HG03039 (cell line): ENCODE results near the gene GPR150.

Experiments
- ATAC-seq: cut with Tn5 transposase; IDR thresholded peaks from one replicate; pipeline ENCODE4 v1.9.1; 2021; ENCODE audit warnings: mild to moderate bottlenecking, moderate library complexity; ENCODE audit not compliant: unreplicated experiment

Gene GPR150

DNA sequence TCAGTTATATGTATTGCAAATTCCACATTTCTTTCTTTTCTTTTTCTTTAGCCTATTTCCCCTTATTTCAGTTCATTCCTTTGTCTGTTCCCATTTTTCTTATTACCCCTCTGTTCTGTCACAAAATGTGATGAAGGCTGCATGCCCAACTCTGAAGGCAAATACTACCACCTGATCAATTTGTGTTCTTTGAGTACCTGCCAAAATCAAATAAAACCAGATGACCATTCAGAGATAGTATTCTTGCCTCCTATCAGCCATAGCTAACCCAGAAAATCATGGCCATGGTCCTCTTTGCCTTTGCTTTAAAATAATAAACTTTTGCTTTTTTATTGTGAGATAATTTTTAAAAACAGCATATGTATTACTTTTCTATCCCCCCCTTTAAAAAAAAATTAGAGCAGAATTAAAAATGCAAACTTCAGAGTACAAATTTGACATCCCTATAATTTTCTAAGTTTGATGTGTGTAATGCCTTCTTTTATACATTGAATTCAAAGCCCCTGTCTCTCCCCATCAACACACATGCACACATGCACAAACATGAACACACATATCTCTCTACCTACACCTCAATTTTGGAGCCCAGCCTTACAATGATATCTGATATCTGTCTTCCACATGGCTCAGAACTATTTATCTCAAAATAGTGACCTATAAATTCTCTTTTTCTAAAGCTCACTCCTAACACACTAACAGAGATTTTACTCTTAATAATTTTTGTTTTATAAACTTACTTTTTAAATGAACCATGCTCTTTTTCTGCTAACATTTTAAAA is 30.1 kb downstream of the GPR150 start:
- ATAC-seq, result no peak

DNA sequence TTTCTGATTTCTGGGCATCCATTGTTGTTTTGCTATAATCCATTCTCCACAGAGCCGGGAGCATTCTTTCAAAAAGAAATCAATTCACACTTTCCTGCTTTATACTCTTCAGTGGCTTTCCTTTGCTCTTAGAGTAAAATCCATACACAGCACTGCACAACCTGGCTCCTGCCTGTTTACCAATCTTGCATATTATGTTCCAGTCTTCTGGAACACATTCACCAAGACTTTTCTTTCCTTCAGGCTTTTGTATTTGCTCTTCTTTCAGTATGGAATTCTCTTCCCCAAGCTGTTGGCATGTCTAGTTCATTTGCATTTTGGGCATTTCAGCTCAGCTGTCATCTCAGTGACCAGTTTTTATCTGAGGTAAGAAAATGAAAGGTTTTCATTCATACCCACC is 33.0 kb downstream of the GPR150 start:
- ATAC-seq, result no peak

DNA sequence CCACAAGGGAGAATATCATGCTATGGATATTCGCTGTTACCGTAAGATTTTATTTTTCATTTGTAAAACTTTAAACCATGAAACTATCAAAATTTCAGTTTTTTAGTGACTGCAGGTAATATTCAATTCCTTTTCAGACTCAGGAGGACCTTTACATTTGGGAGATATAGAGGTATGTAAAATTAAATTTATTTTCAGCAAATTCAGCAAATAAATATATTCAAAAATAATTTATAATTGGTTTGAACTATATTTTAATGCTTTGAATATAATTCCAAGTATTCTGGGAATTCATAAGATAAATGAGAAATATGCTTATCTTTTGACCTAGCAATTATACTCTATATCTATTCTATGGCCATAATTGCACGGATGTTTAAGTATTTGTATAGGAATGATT is 34.3 kb downstream of the GPR150 start:
- ATAC-seq, result no peak

DNA sequence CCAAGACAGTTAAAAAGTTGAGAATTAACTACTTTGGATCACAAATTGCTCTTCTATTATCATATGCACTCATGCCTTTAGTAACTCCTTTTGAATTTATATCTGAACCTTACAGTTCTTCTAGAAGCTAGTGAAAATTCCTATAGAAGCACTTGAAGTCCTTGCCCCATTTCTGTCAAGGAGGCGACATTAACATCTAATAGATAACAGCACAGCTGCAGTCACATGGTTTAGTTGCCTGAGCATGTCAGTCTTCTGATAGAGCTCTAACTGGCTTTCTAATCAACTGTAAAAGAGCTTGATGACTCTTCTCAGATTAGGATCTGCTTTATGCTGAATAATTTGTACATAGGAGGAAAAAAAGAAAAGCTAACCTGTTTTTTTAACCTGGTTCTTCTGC is 35.7 kb downstream of the GPR150 start:
- no peak for ATAC-seq

DNA sequence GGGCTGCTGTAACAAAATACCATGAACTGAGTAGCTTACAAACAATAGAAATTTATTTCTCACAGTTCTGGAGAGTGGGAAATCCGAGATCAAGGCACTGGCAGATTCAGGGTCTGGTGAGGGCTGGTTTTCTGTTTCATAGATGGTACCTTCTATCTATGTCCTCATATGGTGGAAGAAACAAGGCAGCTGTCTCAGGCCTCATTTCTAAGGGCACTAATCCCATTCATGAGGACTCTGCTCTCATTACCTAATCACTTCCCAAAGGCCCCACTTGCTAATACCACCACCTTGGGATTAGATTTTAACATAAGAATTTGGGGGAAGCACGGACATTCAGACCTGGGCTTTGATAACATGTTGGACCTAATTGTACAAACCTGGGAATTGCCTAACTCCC is 40.2 kb downstream of the GPR150 start:
- ATAC-seq, result no peak

DNA sequence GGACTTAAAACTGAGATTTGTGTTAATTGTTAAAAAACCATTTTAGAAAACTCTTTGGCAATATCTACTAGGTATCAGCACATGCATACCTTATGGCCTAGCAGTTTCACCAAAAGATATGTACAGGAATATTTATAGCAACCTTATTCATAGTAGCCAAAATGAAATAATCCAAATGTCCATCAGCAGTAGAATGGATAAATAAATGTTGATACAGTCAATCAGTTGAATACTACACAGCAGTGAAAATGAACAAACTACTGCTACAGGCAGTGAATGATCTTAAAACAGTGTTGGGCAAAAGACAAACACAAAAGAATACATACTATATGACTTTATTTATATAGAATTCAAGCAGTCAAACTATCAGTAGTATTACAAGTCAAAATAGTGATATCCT is 43.1 kb downstream of the GPR150 start:
- ATAC-seq, result no peak

DNA sequence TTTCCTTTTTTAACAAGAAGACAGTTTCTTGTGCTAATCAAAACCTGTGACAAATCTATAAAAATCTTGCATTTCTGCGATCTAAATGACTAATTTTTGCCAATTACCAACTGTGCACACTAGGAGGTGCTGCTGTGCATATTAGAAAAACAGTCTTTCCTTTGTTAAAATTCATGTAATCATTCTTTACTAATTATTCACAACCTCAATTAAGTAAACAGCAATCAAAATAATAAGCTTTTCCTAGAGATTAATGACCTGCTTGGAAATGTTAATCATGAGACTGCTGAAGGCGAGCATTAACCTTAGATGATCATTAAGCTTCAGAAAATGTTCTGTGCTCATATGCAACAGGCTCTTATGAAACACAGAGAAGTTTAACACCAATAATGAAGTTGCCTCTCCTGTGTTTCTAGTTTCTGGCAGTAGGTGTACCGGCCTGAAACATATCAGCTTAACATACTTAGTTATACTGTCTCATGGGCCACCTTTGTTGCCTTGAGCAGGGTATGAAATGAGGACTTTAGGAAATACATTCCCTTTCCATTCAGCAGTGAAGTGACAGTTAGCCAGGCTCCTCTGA is 44.4 kb downstream of the GPR150 start:
- ATAC-seq, result no peak

DNA sequence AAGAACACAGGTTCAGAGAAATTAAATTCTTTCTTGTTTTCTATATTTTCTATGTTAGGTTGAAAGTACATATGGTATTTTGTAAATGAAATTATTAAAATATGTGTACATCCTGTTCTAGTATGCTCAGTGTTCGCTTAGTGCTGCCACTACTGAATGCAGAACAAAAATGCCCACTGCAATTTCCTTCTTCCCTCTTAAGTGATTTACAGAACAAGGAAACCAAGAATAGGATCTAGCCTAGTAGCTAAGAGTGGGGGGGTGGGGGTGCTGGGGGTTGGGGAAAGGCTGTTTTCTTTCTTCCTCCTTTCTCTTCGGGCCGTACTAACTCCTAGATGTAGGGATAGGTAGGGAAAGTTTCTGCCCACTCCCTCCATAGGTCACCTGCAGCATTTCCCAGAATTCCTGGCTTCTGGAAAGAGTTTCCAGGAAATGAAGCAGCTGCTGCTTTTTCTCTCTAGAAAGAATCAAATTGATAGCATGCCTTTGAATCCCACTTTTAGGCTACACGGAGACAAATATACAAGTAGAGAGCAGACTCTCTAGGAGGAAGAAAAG is 47.3 kb downstream of the GPR150 start:
- ATAC-seq, result no peak

DNA sequence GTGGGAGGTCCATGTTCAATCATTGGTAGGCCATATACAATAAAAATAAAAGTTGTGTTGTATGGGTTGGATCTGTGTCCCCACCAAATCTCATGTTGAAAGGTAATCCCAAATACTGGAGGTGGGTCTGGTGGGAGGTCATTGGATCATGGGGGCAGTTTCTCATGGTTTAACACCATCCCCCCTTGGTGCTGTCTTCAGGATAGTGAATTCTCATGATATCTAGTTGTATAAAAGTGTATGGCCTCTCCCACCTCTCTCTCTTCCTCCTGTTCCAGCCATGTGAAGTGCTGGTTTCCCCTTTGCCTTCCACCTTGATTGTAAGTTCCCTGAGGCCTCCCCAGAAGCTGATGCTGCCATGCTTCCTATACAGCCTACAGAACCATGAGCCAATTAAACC is 47.8 kb downstream of the GPR150 start:
- no peak for ATAC-seq

DNA sequence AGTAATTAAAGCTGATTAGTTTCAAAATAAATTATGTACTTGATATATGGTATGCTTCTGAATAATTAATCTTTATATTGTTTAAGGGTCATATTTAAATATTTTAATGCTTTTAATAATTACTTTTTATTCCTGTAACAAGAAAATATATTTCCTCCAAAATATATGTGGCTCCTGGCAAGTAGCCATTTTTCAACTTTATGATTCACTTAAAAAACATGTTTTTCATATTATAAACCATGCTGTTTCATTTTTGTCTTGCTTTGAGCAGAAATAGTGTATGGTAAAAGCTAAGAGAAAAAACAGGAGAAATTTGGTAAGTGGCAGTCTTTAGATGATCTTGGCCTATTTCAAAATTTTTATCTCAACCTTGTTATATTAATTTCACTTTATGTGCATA is 48.3 kb downstream of the GPR150 start:
- no peak for ATAC-seq

DNA sequence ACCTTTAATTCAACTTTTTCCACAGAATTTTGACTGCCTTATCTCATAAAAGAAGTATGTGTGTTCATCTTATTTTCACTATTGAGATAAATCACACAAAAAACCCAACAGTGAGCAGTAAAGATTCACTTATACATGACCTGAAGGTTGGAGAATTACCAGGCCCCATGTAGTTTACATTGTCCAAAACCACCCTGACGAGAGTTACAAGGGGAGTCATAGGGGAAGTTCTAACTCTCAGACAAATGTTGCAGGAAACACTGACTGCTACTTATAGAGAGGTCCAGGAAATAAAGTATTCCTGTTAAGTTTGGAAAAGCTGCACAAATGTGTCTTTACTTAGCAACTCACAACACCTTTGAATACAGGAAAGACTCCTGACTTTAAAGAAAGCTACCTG is 48.8 kb downstream of the GPR150 start:
- no peak for ATAC-seq

DNA sequence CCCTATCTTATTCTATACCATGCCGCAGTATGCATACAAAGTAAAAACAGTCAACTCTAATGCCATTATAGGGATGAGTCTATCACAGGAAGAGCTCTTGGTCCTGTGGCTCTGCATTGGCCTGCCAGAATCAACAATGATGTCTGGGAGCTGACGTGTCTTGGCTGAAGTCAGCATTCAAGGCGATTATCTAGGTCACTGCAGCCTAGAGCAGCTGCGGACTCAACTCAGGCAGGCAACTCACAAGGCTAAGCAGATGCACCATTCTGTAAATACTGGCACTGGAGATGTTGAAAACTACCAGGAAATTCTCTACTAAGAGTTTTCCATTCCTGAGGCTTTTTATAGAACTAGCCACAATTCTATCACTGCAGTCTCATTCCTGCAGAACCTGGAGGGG is 49.7 kb downstream of the GPR150 start:
- no peak for ATAC-seq

DNA sequence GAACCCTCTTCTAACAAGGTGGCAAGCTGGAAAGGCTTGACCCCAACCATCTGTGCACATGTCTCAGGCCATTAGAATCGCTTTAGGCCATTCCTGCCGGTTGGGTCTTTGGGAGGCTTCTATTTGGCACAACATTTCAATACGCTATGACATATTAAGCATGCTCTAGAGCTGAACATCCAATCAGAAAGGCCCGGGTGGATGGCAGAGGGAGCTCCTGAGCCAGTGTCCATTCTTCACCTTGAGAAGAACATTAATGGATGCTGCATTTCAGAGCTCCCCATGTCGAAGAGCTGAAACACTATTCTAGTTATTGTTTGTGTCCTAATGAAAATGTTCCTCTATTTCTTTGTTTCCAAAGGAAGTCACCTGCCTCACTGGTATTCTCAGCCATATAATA is 50.1 kb downstream of the GPR150 start:
- ATAC-seq, result no peak

DNA sequence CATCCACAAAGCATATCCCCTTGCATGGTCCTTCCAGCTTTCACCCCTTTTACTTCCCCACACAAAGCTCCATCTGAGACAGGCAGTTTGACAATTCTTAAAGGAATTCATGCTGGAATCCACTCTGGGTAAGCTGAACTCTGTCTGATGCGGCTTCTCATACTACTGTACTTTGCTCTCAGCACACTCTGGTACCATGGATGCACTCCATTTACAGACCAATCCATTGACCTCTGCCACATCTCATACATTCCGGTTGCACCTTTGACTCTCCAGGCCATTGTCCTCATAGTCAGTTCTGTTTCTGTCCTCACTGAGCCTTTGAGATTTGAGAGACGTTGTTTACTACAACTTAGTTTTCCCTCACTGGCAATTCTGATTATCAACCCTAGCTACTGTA is 50.7 kb downstream of the GPR150 start:
- ATAC-seq, result no peak
